AG09319 (cell line): ENCODE results near the gene BPIFB1.

Experiments
- DNase-seq: peaks from one replicate; pipeline ENCODE4 v3.0.0-alpha.2; 2010; ENCODE audit warnings: low read depth; ENCODE audit errors: extremely low read depth
- CTCF ChIP-seq: IDR thresholded peaks from 2 replicates; pipeline ENCODE4 v1.5.1; 2011; ENCODE audit warnings: low read depth, mild to moderate bottlenecking, inconsistent platforms, low read length, moderate library complexity

Gene BPIFB1

DNA sequence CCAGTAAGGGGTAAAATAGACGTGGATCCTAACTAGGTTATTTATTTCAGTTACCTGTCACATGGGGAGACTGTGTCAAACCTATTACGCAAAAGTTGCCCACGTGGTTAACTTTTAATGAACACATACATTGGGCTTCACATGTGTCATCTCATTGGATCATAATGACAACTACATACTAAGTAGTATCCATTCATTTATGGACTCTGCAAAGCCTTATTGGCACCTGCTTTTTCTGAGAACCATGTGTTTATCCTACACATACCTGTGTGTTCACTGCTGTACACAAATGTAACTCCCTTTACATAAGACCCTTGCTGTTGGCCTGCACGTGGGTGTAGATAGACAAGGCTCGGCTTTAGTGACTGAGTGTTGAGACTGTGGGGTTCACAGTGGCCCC lies 42.1 kb upstream of the BPIFB1 start:
- no peak for DNase-seq
- TF ChIP-seq CTCF, result no peak

- no peak for TF ChIP-seq CTCF
- no peak for DNase-seq
These were observed 40.5 kb upstream of the BPIFB1 start for GRCh38 chr20:33242319-33243100.

DNA sequence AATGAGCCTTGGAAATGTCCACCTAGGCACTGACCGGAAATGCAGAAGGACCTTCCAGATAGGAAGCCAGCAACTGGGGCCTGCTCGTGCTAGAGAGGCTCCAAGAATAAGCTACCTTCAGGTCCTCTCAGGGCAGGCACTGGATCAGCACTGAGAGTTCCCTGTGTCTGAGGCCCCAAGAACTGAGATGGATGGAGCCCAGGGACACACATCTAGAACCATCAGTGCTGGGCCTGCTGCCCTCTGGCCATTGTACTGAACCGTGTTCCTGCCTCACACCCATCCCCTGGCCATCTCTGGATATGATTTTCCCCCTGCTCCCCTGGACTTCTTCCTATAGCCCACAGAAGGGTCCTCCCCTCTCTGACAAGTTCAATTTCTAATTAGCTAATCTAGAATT lies 36.9 kb upstream of the BPIFB1 start:
- TF ChIP-seq CTCF, result no peak
- no peak for DNase-seq

- DNase-seq, result no peak
- no peak for TF ChIP-seq CTCF
These were observed 33.6 kb upstream of the BPIFB1 start for GRCh38 chr20:33249456-33249855.

DNA sequence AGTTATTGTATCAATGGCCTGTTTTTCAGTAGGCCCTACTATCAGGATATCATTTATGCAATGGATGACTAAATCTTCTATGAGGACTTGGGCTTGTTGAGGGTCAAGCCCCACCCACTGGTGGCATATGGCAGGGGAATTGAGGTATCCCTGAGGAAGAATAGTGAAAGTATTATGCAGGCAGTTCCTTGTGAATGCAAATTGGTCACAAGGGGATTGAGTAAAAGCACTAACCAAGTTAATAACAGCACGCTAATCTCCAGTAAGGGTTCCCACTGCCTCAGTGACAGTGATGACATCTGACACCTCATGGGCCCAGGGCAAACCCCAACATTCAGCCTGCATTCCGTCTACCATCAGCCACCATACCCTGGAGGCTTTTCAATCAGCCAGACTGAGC lies 32.3 kb upstream of the BPIFB1 start:
- no peak for TF ChIP-seq CTCF
- DNase-seq, result no peak

DNA sequence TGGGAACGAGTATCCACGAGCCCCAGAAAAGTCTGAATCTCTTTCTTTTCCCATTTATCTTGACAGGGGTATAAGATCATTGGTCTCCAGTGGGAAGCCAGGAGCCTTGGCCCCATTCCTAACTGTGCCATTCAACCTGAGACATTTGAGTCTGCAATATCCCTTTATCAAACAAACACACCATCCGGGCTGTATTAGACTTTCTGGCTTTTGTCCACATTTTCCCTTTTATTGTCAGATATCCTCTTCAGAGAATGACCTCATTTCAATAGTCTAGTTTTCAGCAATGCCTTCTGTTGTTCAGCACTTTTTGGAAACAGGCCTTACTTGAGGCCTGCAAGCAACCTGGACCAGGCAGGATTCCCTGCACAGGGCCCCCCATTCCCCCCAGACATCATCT lies 31.5 kb upstream of the BPIFB1 start:
- no peak for TF ChIP-seq CTCF
- no peak for DNase-seq

DNA sequence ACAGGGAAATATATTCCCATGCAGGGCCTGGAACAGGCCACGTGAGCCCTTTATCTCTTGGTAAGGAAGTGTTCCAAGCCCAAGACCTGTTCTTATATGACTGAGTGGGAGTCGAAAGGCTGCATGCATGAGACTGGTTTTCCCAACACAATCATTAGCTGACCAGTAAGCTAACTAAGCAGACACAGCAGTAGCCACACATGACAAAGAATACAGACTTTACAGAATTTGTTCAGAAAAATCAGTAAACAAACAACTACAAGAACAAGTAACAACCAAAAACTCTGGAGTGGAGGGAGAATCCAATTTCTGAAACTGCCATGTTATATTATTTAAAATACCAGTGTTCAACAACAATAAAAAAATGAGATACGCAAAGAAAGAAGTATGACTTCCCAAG lies 30.6 kb upstream of the BPIFB1 start:
- no peak for TF ChIP-seq CTCF
- no peak for DNase-seq
